HG02840 (cell line): ENCODE data around the gene SMU1.
"Not testable (repeated sequence)": the region's sequence is repeated elsewhere in the genome, so short reads cannot be mapped to it uniquely, and the experiment has no call there.

Experiments
- ATAC-seq: cut with Tn5 transposase; IDR thresholded peaks from one replicate; pipeline ENCODE4 v1.9.1; 2021; ENCODE audit warnings: mild to moderate bottlenecking, moderate library complexity, moderate number of reproducible peaks; ENCODE audit not compliant: unreplicated experiment, low FRiP score

Gene SMU1

DNA sequence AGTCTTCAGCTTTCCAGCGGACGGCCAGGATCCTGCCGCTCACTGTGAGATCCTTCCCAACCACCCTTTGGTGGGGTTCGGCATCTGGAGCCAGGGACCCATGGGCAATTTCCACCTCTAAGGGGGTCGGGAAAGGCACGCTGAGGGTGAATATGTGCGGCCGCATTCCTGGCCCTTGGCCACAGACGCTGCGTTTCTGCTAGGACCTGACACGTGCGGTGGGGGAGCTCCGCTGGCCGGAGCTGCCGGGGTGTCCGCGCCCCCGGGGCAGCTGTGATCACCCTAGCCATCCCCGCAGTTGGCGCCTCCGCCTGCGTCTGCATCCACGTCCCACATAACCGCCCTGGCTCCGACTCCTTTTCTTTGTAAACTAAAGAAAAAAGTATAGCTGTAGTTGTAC lies 56.7 kb downstream of the SMU1 start:
- no peak for ATAC-seq

DNA sequence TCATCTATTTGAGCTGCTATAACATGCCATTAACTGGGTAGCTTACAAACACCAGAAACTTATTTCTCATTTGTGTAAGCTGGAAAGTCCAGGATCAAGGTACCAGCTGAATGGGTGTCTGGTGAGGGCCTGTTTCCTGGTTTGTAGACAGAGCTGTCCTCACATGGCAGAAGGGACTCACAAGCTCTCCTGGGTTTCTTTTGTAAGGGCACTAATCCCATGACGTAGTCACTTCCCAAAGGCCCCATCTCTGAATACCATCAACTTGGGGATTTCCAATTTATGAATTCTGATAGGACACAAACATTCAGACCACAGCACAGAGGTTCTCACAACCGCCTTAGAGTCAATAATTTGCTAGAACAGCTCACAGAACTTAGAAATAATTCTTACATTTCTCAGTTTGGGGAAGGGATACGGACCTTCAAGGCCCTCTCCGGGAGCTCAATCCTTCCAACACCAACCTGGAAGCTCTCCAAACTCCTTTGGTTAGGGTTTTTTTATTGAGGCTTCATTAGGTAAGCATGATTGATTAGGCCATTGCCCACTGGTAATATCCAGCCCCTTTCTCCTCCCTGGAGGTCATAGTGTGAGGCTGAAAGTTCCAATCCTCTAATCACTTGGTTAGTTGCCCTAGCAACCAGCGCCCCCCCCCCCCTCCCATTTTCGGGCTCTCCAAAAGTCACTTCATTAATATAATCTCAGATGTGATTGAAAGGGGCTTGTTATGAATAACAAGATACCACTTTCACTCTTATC lies 59.0 kb downstream of the SMU1 start:
- no peak for ATAC-seq

DNA sequence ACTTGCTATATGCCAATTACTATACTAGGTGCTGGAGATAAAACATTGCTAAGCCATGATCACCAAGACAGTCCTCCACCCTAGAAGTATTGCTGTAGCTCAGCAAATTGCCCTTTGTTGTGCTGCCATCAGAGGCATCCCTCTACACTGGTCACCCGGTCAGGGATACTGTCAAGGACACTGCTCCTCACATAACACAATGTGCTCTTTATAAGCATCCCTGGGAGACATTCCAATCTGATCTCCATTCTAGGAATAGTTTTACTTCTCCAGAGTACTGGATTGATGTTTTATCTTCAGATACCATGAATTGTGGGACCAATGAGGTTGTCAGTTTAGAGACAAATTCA lies 61.8 kb downstream of the SMU1 start:
- no peak for ATAC-seq

DNA sequence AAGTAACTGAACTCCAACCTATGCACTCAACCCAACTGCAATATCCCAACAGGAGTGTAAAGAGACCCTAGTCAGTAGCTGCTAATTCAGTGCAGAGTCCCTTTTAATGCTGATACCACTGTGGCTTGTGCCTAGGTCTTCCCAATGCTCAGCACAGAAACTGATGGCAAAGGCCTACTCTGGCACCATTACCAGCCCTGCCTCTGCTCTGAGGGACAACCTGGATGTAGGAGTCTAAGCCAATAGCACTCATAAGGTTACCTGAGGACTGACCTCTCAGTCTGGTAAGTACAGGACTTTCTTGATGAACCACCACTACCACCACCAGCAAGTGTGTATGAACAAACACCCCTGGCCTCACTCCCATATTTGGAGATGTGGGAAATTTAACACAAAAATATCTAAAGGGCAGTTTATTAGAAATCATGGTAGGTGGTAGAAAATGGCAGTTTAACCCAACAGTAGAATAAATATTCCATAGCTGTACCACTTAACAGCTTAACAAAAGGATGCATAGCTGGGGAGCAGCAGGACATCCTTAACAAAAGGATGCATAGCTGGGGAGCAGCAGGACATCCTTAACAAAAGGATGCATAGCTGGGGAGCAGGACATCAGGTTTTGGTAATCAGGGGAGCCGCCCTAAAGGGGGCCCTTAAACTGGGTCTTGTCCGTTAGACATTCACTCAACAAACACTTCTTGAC lies 62.4 kb downstream of the SMU1 start:
- no peak for ATAC-seq

DNA sequence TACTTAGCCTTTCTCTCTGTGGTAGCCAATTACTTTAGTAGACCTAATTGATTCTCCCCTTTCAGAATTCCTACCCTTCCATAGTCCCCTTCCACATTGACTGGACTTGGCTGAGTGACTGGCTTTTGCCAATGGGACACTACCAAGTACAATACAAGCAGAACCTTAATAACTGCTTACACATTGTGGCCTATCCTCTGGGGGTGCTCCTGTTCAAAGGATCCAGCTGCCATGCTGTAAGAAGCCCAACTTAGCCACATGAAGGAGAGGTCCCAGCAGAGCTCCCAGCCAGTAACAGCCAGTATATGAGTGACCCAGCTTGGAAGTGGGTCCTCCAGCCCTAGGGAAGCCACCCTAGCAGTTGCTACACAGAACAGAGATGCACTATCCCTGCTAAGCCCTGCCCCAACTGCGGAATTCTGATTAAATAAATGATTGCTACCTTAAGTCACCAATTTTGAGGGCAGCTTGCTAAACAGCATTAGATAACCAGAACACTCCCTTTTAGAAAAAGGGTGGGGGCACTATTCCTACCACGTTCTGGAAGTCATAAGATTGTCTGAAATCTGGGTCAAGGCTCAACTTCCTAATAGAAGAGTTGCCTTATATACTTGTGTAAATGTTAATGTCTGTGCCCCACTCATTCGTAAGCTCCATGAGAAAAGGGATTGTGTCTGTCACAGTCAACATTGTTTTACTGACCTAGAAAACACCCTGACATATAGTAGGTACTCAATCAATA lies 64.0 kb downstream of the SMU1 start:
- ATAC-seq: no peak

DNA sequence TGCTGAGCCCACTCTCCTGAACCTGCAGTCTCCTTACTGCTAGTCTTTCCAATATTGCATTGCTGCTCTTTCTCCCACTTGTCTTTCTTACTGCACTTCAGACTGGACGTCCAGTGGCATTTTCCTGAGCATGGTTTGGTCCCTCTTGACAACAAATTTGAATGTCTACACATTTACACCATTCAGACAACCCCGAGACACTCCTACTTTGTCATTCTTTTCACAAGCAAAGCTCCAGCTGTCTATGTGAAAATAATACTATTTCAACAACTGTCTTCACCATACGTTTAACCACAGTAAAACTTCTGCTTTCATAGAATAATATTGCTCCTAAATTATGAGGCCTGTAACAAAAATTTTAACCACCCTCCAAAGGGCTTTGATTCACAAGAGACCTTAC lies 64.6 kb downstream of the SMU1 start:
- no peak for ATAC-seq

DNA sequence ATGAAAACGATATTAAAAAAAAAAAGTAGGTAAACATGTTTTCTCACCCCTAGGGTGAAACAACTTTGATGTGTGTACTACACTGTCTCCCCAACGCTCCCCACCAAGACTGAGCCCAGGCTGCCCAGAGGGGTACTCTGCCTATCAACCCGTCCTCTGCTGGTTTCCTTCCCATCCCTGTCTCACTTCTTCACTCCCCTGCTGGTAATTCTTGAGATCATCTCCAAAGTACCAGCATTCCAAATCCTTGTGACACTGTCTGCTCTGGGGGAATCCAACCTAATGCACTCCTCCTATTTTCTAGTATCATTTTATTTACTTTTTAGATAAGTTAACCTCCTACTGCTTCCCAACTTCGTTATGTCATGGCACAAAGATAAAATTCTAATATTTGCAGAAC lies 68.7 kb downstream of the SMU1 start:
- no peak for ATAC-seq

DNA sequence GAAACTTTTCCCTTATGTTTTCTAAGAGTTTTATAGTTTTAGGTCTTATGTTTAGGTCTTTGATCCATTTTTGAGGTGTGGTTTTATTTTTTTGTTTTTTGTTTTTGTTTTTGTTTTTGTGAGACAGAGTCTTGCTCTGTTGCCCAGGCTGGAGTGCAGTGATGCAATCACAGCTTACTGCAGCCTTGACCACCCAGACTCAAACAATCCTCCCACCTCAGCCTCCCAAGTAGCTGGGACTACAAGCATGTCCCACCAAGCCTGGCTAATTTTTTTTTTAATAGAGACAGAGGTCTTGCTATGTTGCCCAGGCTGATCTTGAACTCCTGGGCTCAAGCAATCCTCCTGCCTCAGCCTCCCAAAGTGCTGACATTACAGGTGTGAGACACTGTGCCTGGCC lies 71.1 kb downstream of the SMU1 start:
- not testable (repeated sequence) for ATAC-seq

DNA sequence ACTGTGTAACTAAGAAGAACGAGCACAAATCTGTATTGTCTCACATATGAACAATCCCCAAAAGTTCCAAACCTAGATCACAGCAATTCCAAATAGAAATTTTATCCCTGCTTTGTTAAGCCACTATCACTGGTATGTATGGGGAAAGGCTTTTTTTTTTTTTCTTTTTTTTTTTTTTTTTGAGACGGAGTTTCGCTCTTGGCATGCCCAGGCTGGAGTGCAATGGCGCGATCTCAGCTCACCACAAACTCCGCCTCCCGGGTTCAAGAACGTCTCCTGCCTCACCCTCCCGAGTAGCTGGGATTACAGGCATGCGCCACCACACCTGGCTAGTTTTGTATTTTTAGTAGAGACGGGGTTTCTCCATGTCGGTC lies 75.8 kb downstream of the SMU1 start:
- ATAC-seq: not testable (repeated sequence)

DNA sequence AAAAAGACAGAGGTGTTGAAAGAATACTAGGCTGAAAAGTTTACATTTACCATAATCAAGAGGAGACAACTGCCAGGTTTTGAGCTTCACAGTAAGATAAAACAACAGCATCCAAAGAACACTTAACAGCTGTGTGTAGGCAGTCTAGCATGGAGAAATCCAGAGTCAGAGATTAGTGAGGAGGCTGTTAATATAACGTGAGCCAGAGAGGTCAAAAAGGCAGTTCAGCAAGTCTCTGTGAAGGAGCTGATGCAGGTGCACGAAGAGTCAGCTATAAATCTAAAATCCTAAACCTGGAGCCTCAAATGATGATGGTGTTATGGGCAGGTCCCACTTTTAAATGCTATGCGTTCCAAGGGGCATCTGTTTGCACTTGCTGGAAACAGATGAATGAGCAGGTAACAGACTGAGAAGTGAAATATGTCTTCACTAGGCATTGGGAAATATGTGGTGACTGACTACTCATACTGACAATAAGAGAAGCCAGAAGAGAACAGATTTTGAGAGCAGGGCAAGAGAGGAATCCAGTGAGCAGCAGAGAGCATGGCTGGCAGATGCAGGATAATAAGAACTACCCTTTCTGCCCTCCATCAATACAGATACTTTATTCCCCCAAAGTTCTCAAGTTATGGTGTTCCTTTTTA lies 83.8 kb downstream of the SMU1 start:
- ATAC-seq: no peak

DNA sequence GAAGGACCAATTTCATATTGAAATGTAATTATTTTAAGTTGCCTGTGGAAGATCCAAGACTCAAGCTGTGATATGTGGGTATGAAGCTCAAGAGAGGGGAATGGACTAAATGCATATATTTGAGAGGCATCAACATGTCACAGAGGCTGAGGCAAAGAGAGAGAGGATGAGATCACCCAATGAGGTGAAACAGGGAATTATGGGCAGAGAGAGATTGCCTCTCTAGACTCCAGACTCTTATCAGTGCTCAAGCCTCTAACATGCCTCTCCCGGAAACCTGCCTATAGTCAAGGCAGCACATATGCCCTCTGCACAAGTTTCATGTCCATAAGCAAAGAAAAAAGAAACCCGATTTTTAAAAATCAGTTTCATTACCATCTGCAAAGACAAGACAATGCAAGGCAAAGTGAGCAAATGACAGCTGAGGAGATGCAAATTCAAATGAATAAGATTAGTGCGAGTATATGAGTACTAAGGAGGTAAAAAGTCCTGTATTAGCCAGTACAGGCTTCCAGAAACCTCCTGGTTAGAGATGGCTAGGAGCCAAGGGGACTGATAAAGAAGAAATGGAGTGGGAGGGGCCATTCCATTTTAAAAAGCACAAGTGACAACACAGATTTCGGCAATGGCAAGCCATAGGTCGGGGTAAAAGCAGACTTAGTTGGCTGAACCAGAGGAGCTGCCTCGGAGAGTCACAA lies 84.4 kb downstream of the SMU1 start:
- ATAC-seq: no peak
